ENCODE data around the gene TGM6.

The TGM6 gene
- long read RNA-seq = 0 reads

DNA sequence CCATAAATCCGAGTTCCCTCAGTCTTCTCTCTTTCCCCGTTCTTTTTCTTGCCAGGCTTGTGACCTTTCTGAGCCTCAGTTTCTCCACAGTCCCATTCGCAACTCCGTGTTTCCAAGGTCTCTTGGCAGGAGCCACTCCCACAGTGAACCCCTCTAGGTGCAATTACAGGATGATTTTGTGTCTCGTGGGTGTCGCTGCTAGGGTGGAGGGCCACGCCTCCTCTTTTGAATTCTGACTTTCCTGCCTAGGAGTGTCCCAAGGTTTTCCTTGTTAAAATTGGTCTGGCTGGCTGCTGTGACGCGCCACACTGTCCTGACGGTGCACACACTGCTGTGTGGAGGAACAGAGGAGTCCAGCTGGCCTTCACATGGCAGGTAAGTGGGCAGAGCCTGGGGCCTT lies at the start of gene TGM6:
Gene TGM6, plus strand, starts transcription at position 301 of the 400 bp plus-strand sequence. Its CDS starts 68 bp downstream, at position 369.
- no peak for DNase-seq (ENCODE audit: low read depth in 1 of 2, low spot score in 1 of 2)
- TF ChIP-seq GABPA (IDR thresholded peaks at IDR 0.05; ENCODE audit: low read depth) = no peak
- TF ChIP-seq, protein P1, sequence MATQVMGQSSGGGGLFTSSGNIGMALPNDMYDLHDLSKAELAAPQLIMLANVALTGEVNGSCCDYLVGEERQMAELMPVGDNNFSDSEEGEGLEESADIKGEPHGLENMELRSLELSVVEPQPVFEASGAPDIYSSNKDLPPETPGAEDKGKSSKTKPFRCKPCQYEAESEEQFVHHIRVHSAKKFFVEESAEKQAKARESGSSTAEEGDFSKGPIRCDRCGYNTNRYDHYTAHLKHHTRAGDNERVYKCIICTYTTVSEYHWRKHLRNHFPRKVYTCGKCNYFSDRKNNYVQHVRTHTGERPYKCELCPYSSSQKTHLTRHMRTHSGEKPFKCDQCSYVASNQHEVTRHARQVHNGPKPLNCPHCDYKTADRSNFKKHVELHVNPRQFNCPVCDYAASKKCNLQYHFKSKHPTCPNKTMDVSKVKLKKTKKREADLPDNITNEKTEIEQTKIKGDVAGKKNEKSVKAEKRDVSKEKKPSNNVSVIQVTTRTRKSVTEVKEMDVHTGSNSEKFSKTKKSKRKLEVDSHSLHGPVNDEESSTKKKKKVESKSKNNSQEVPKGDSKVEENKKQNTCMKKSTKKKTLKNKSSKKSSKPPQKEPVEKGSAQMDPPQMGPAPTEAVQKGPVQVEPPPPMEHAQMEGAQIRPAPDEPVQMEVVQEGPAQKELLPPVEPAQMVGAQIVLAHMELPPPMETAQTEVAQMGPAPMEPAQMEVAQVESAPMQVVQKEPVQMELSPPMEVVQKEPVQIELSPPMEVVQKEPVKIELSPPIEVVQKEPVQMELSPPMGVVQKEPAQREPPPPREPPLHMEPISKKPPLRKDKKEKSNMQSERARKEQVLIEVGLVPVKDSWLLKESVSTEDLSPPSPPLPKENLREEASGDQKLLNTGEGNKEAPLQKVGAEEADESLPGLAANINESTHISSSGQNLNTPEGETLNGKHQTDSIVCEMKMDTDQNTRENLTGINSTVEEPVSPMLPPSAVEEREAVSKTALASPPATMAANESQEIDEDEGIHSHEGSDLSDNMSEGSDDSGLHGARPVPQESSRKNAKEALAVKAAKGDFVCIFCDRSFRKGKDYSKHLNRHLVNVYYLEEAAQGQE (IDR thresholded peaks at IDR 0.05; ENCODE audit: insufficient replicate concordance, low read depth) = no peak
- TF ChIP-seq POLR2AphosphoS5 (IDR thresholded peaks at IDR 0.05; ENCODE audit: low read depth) = no peak
- TF ChIP-seq, protein P2, sequence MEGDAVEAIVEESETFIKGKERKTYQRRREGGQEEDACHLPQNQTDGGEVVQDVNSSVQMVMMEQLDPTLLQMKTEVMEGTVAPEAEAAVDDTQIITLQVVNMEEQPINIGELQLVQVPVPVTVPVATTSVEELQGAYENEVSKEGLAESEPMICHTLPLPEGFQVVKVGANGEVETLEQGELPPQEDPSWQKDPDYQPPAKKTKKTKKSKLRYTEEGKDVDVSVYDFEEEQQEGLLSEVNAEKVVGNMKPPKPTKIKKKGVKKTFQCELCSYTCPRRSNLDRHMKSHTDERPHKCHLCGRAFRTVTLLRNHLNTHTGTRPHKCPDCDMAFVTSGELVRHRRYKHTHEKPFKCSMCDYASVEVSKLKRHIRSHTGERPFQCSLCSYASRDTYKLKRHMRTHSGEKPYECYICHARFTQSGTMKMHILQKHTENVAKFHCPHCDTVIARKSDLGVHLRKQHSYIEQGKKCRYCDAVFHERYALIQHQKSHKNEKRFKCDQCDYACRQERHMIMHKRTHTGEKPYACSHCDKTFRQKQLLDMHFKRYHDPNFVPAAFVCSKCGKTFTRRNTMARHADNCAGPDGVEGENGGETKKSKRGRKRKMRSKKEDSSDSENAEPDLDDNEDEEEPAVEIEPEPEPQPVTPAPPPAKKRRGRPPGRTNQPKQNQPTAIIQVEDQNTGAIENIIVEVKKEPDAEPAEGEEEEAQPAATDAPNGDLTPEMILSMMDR (IDR thresholded peaks at IDR 0.05; ENCODE audit: insufficient read depth, low read length) = no peak
- no peak for TF ChIP-seq SPI1 (IDR thresholded peaks at IDR 0.05; ENCODE audit: borderline replicate concordance, low read depth)
- Histone ChIP-seq H3K4me3 (replicated peaks; ENCODE audit: insufficient read depth, low read length) (no peak within 1 kb of the TSS), H3K27me3 (ENCODE audit: insufficient read depth, poor library complexity, severe bottlenecking) (no peaks in the 10 kb centered on the region), H3K27ac (replicated peaks) (no peak within 1 kb of the TSS)

- DNase-seq (ENCODE audit: low read depth in 1 of 2, low spot score in 1 of 2) = peak in 1 of 2 experiments; percentile 48
- H3K4me3 ChIP-seq (replicated peaks; ENCODE audit: insufficient read depth, low read length) = no peak overlapping the region
- H3K27me3 ChIP-seq (ENCODE audit: insufficient read depth, poor library complexity, severe bottlenecking) = no peaks in the 10 kb centered on the region
- H3K27ac ChIP-seq (replicated peaks) = peak overlapping the region; percentile 61
- TF ChIP-seq SPI1 (IDR thresholded peaks at IDR 0.05; ENCODE audit: borderline replicate concordance, low read depth) (no peak), POLR2AphosphoS5 (IDR thresholded peaks at IDR 0.05; ENCODE audit: low read depth) (no peak)
- TF ChIP-seq, protein P1 (IDR thresholded peaks at IDR 0.05; ENCODE audit: insufficient replicate concordance, low read depth) = no peak
Measured at GRCh38 chr20:2331106-2331505, 49.6 kb upstream of the TGM6 start.

DNA sequence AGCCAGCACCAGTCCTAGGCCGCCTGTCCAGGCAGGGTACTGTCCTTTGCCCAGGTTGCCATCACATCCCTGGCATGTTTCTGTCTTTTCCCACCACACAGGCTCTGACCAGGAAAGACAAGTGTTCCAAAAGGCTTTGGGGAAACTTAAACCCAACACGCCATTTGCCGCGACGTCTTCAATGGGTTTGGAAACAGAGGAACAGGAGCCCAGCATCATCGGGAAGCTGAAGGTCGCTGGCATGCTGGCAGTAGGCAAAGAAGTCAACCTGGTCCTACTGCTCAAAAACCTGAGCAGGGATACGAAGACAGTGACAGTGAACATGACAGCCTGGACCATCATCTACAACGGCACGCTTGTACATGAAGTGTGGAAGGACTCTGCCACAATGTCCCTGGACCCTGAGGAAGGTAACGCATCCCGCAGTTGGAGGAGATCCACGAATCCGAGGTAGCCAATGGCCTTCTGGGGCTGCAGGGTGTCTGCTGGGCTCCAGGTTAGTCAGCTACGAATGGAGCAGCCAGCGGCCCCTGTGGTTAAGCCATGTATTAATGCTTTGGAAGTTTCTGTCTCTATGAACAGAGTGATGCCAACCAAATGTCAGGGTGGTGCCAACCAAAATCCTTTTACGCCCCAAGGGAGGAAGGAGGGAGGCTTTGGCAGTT lies 48.7 kb upstream of the TGM6 start:
- Histone ChIP-seq H3K27ac (replicated peaks) (no peak overlapping the region), H3K27me3 (ENCODE audit: insufficient read depth, poor library complexity, severe bottlenecking) (no peaks in the 10 kb centered on the region), H3K4me3 (replicated peaks; ENCODE audit: insufficient read depth, low read length) (no peak overlapping the region)
- no peak for DNase-seq (ENCODE audit: low read depth in 1 of 2, low spot score in 1 of 2)
- TF ChIP-seq, protein P2 (IDR thresholded peaks at IDR 0.05; ENCODE audit: insufficient read depth, low read length) = no peak
- TF ChIP-seq, protein P1 (IDR thresholded peaks at IDR 0.05; ENCODE audit: insufficient replicate concordance, low read depth) = no peak
- no peak for TF ChIP-seq POLR2AphosphoS5 (IDR thresholded peaks at IDR 0.05; ENCODE audit: low read depth)
- no peak for TF ChIP-seq SPI1 (IDR thresholded peaks at IDR 0.05; ENCODE audit: borderline replicate concordance, low read depth)
- no peak for TF ChIP-seq GABPA (IDR thresholded peaks at IDR 0.05; ENCODE audit: low read depth)

Measured in HL-60 (cell line).